ENCODE data around the gene CACNB1. TPM values are rescaled to one million over a fixed set of nuclear protein-coding genes. Genes with fewer than 3 reads are reported as not detected.
A peak's percentile ranks its signal among the peaks of the same experiment; 100 is the strongest.

CACNB1 gene
- total and polyA plus RNA-seq, 2 of the 13 experiments (the other 11 are each of a cell fraction or from before 2014, with no cell fraction given) = 0.75 to 1.5 TPM

GRCh38 chr17:39153599-39154051 lies 43.8 kb downstream of the CACNB1 start (continued):
- peak; percentile 49 for TF ChIP-seq THAP11 (CRISPR knock-in tag; IDR thresholded peaks at IDR 0.05)
- TF ChIP-seq, protein P1, sequence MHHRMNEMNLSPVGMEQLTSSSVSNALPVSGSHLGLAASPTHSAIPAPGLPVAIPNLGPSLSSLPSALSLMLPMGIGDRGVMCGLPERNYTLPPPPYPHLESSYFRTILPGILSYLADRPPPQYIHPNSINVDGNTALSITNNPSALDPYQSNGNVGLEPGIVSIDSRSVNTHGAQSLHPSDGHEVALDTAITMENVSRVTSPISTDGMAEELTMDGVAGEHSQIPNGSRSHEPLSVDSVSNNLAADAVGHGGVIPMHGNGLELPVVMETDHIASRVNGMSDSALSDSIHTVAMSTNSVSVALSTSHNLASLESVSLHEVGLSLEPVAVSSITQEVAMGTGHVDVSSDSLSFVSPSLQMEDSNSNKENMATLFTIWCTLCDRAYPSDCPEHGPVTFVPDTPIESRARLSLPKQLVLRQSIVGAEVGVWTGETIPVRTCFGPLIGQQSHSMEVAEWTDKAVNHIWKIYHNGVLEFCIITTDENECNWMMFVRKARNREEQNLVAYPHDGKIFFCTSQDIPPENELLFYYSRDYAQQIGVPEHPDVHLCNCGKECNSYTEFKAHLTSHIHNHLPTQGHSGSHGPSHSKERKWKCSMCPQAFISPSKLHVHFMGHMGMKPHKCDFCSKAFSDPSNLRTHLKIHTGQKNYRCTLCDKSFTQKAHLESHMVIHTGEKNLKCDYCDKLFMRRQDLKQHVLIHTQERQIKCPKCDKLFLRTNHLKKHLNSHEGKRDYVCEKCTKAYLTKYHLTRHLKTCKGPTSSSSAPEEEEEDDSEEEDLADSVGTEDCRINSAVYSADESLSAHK (CRISPR knock-in tag; IDR thresholded peaks at IDR 0.05; ENCODE audit: borderline replicate concordance) = no peak
- TF ChIP-seq GZF1 (CRISPR knock-in tag; IDR thresholded peaks at IDR 0.05) = no peak
- TF ChIP-seq TEAD2 (CRISPR knock-in tag; IDR thresholded peaks at IDR 0.05) = no peak
- TF ChIP-seq, protein P2, sequence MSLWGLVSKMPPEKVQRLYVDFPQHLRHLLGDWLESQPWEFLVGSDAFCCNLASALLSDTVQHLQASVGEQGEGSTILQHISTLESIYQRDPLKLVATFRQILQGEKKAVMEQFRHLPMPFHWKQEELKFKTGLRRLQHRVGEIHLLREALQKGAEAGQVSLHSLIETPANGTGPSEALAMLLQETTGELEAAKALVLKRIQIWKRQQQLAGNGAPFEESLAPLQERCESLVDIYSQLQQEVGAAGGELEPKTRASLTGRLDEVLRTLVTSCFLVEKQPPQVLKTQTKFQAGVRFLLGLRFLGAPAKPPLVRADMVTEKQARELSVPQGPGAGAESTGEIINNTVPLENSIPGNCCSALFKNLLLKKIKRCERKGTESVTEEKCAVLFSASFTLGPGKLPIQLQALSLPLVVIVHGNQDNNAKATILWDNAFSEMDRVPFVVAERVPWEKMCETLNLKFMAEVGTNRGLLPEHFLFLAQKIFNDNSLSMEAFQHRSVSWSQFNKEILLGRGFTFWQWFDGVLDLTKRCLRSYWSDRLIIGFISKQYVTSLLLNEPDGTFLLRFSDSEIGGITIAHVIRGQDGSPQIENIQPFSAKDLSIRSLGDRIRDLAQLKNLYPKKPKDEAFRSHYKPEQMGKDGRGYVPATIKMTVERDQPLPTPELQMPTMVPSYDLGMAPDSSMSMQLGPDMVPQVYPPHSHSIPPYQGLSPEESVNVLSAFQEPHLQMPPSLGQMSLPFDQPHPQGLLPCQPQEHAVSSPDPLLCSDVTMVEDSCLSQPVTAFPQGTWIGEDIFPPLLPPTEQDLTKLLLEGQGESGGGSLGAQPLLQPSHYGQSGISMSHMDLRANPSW (CRISPR knock-in tag; IDR thresholded peaks at IDR 0.05; ENCODE audit: borderline replicate concordance) = peak; percentile 19; the same call in 1 of the 2 replicates
- no peak for TF ChIP-seq JUNB (CRISPR knock-in tag; IDR thresholded peaks at IDR 0.05; ENCODE audit: borderline replicate concordance)
- TF ChIP-seq TBX2 (CRISPR knock-in tag; IDR thresholded peaks at IDR 0.05; ENCODE audit: borderline replicate concordance) = no peak
- no peak for TF ChIP-seq ATF4 (CRISPR knock-in tag; IDR thresholded peaks at IDR 0.05)
- TF ChIP-seq NRL (CRISPR knock-in tag; IDR thresholded peaks at IDR 0.05; ENCODE audit: borderline replicate concordance) = no peak
- TF ChIP-seq NR1H2 (CRISPR knock-in tag; IDR thresholded peaks at IDR 0.05; ENCODE audit: borderline replicate concordance, low read depth) = no peak
- TF ChIP-seq, protein P3, sequence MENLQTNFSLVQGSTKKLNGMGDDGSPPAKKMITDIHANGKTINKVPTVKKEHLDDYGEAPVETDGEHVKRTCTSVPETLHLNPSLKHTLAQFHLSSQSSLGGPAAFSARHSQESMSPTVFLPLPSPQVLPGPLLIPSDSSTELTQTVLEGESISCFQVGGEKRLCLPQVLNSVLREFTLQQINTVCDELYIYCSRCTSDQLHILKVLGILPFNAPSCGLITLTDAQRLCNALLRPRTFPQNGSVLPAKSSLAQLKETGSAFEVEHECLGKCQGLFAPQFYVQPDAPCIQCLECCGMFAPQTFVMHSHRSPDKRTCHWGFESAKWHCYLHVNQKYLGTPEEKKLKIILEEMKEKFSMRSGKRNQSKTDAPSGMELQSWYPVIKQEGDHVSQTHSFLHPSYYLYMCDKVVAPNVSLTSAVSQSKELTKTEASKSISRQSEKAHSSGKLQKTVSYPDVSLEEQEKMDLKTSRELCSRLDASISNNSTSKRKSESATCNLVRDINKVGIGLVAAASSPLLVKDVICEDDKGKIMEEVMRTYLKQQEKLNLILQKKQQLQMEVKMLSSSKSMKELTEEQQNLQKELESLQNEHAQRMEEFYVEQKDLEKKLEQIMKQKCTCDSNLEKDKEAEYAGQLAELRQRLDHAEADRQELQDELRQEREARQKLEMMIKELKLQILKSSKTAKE (CRISPR knock-in tag; IDR thresholded peaks at IDR 0.05; ENCODE audit: borderline replicate concordance) = no peak
- no peak for TF ChIP-seq NFRKB (IDR thresholded peaks at IDR 0.05)
- no peak; a peak in 1 of 4 replicates for TF ChIP-seq EP300 (IDR thresholded peaks at IDR 0.05; ENCODE audit: low read depth in 2 of 2, low read length in 2 of 2)
- no peak for TF ChIP-seq EP300 (CRISPR knock-in tag; IDR thresholded peaks at IDR 0.05; ENCODE audit: borderline replicate concordance)
- TF ChIP-seq, protein P4, sequence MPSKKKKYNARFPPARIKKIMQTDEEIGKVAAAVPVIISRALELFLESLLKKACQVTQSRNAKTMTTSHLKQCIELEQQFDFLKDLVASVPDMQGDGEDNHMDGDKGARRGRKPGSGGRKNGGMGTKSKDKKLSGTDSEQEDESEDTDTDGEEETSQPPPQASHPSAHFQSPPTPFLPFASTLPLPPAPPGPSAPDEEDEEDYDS (CRISPR knock-in tag; IDR thresholded peaks at IDR 0.05) = peak; percentile 23
- TF ChIP-seq ZNF672 (CRISPR knock-in tag; IDR thresholded peaks at IDR 0.05) = no peak
- TF ChIP-seq, protein P5, sequence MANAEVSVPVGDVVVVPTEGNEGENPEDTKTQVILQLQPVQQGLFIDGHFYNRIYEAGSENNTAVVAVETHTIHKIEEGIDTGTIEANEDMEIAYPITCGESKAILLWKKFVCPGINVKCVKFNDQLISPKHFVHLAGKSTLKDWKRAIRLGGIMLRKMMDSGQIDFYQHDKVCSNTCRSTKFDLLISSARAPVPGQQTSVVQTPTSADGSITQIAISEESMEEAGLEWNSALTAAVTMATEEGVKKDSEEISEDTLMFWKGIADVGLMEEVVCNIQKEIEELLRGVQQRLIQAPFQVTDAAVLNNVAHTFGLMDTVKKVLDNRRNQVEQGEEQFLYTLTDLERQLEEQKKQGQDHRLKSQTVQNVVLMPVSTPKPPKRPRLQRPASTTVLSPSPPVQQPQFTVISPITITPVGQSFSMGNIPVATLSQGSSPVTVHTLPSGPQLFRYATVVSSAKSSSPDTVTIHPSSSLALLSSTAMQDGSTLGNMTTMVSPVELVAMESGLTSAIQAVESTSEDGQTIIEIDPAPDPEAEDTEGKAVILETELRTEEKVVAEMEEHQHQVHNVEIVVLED (CRISPR knock-in tag; IDR thresholded peaks at IDR 0.05; ENCODE audit: borderline replicate concordance) = no peak
- no peak for TF ChIP-seq ZKSCAN5 (CRISPR knock-in tag; IDR thresholded peaks at IDR 0.05)
